Measurements from ENCODE around the gene MBD3L1.

MBD3L1 gene

DNA sequence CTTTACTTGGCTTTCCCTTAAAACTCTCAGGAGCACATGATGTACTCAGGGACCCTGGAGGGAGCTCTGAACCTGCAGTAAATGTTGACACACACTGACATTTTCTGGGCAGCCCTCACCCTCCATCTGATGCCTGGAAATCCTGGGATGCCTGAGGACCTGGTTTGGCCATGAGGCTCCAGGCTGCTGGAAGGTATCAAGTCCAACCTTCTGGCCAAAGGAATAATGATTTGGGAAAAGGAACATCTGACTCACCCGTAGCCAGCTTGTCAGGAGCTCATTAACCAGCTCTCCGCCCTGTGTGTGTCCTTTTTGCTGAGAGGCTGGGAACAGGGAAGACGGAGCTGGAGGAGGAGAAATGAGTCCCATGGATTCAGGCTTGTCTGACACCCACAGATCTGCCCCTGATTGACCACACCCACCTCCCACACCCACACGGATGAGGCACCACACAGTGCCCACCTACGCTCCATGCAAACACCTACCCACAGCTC is 10.4 kb upstream of the MBD3L1 start:
- Histone ChIP-seq H3K4me1 (ENCODE audit: control insufficient read depth, insufficient read depth, low read depth, low read length) (no peaks in the 10 kb centered on the region), H4K8ac (ENCODE audit: low read length) (no peak overlapping the region), H3K9ac (ENCODE audit: low read length) (no peak overlapping the region), H3K79me1 (replicated peaks; ENCODE audit: low read length, poor library complexity, severe bottlenecking) (peaks cover 11% of the 10 kb centered on the region), H2AK5ac (ENCODE audit: low read length, severe bottlenecking) (no peak overlapping the region), H3K4ac (ENCODE audit: low read depth in 1 of 2, low read length in 2 of 2) (no peak overlapping the region), H3K4me2 (ENCODE audit: low read length, poor library complexity, severe bottlenecking) (no peak overlapping the region), H2BK12ac (ENCODE audit: low read length in 2 of 2) (no peak overlapping the region), H2AFZ (ENCODE audit: low read depth, low read length) (no peak overlapping the region), H3K14ac (ENCODE audit: low read length in 2 of 2) (no peak overlapping the region), H3K18ac (ENCODE audit: low read depth in 1 of 2, low read length in 2 of 2) (no peak overlapping the region), H3K4me3 (ENCODE audit: insufficient read depth in 1 of 2, low read depth in 1 of 2, low read length in 2 of 2) (no peak overlapping the region), H2BK15ac (ENCODE audit: low read depth, poor library complexity, severe bottlenecking) (no peak overlapping the region), H2BK120ac (ENCODE audit: low read depth, low read length) (no peak overlapping the region), H3K27me3 (ENCODE audit: control insufficient read depth in 1 of 2, insufficient read depth in 1 of 2, low read length in 2 of 2) (no peaks in the 10 kb centered on the region), H3K36me3 (ENCODE audit: control insufficient read depth in 1 of 2, insufficient read depth in 2 of 2, low read depth in 1 of 2, low read length in 2 of 2) (peaks cover 72 to 98% of the 10 kb centered on the region in 2 experiments), H2BK5ac (ENCODE audit: low read depth, low read length, poor library complexity, severe bottlenecking) (no peak overlapping the region), H3K27ac (ENCODE audit: low read length, poor library complexity, severe bottlenecking) (no peak overlapping the region), H4K91ac (ENCODE audit: low read length) (no peak overlapping the region), H3K9me3 (ENCODE audit: control insufficient read depth, low read length) (peaks cover 76% of the 10 kb centered on the region), H3K23ac (ENCODE audit: low read length in 2 of 2) (no peak overlapping the region)
- no peak for DNase-seq
- 93% methylated on average over 5 of the region's 5 CpGs for WGBS

- Histone ChIP-seq H3K14ac (ENCODE audit: low read length in 2 of 2) (no peak overlapping the region), H3K4ac (ENCODE audit: low read depth in 1 of 2, low read length in 2 of 2) (no peak overlapping the region), H2AFZ (ENCODE audit: low read depth, low read length) (no peak overlapping the region), H3K79me1 (replicated peaks; ENCODE audit: low read length, poor library complexity, severe bottlenecking) (peaks cover 14% of the 10 kb centered on the region), H3K4me1 (ENCODE audit: control insufficient read depth, insufficient read depth, low read depth, low read length) (peaks cover under 1% of the 10 kb centered on the region), H3K36me3 (ENCODE audit: control insufficient read depth in 1 of 2, insufficient read depth in 2 of 2, low read depth in 1 of 2, low read length in 2 of 2) (peaks cover 52 to 87% of the 10 kb centered on the region in 2 experiments), H3K27ac (ENCODE audit: low read length, poor library complexity, severe bottlenecking) (no peak overlapping the region), H3K4me2 (ENCODE audit: low read length, poor library complexity, severe bottlenecking) (no peak overlapping the region), H2BK120ac (ENCODE audit: low read depth, low read length) (no peak overlapping the region), H2BK15ac (ENCODE audit: low read depth, poor library complexity, severe bottlenecking) (no peak overlapping the region), H3K9ac (ENCODE audit: low read length) (no peak overlapping the region), H2BK12ac (ENCODE audit: low read length in 2 of 2) (no peak overlapping the region), H2BK5ac (ENCODE audit: low read depth, low read length, poor library complexity, severe bottlenecking) (no peak overlapping the region), H3K4me3 (ENCODE audit: insufficient read depth in 1 of 2, low read depth in 1 of 2, low read length in 2 of 2) (no peak overlapping the region), H2AK5ac (ENCODE audit: low read length, severe bottlenecking) (no peak overlapping the region), H3K18ac (ENCODE audit: low read depth in 1 of 2, low read length in 2 of 2) (no peak overlapping the region), H3K27me3 (ENCODE audit: control insufficient read depth in 1 of 2, insufficient read depth in 1 of 2, low read length in 2 of 2) (no peaks in the 10 kb centered on the region), H4K91ac (ENCODE audit: low read length) (no peak overlapping the region), H3K23ac (ENCODE audit: low read length in 2 of 2) (no peak overlapping the region), H4K8ac (ENCODE audit: low read length) (no peak overlapping the region), H3K9me3 (ENCODE audit: control insufficient read depth, low read length) (peaks cover 33% of the 10 kb centered on the region)
- 93% methylated on average over 5 of the region's 5 CpGs for WGBS
- no peak for DNase-seq
These were observed 5.8 kb upstream of the MBD3L1 start for GRCh38 chr19:8826371-8826770.

- Histone ChIP-seq H4K91ac (ENCODE audit: low read length) (no peak overlapping the region), H3K18ac (ENCODE audit: low read depth in 1 of 2, low read length in 2 of 2) (no peak overlapping the region), H2BK15ac (ENCODE audit: low read depth, poor library complexity, severe bottlenecking) (no peak overlapping the region), H3K9ac (ENCODE audit: low read length) (no peak overlapping the region), H2BK12ac (ENCODE audit: low read length in 2 of 2) (no peak overlapping the region), H3K27me3 (ENCODE audit: control insufficient read depth in 1 of 2, insufficient read depth in 1 of 2, low read length in 2 of 2) (no peaks in the 10 kb centered on the region), H2AK5ac (ENCODE audit: low read length, severe bottlenecking) (no peak overlapping the region), H3K4me2 (ENCODE audit: low read length, poor library complexity, severe bottlenecking) (no peak overlapping the region), H3K4ac (ENCODE audit: low read depth in 1 of 2, low read length in 2 of 2) (no peak overlapping the region), H2AFZ (ENCODE audit: low read depth, low read length) (no peak overlapping the region), H3K9me3 (ENCODE audit: control insufficient read depth, low read length) (peaks cover 25% of the 10 kb centered on the region), H3K23ac (ENCODE audit: low read length in 2 of 2) (no peak overlapping the region), H3K36me3 (ENCODE audit: control insufficient read depth in 1 of 2, insufficient read depth in 2 of 2, low read depth in 1 of 2, low read length in 2 of 2) (peaks cover 43 to 77% of the 10 kb centered on the region in 2 experiments), H3K4me3 (ENCODE audit: insufficient read depth in 1 of 2, low read depth in 1 of 2, low read length in 2 of 2) (no peak overlapping the region), H3K4me1 (ENCODE audit: control insufficient read depth, insufficient read depth, low read depth, low read length) (peaks cover 1% of the 10 kb centered on the region), H2BK120ac (ENCODE audit: low read depth, low read length) (no peak overlapping the region), H4K8ac (ENCODE audit: low read length) (no peak overlapping the region), H2BK5ac (ENCODE audit: low read depth, low read length, poor library complexity, severe bottlenecking) (no peak overlapping the region), H3K14ac (ENCODE audit: low read length in 2 of 2) (no peak overlapping the region), H3K79me1 (replicated peaks; ENCODE audit: low read length, poor library complexity, severe bottlenecking) (peaks cover 17% of the 10 kb centered on the region), H3K27ac (ENCODE audit: low read length, poor library complexity, severe bottlenecking) (no peak overlapping the region)
- DNase-seq = no peak
These were observed 4.9 kb upstream of the MBD3L1 start for GRCh38 chr19:8827277-8827676.

- Histone ChIP-seq H3K23ac (ENCODE audit: low read length in 2 of 2) (no peak overlapping the region), H3K9me3 (ENCODE audit: control insufficient read depth, low read length) (peaks cover 2% of the 10 kb centered on the region), H3K18ac (ENCODE audit: low read depth in 1 of 2, low read length in 2 of 2) (no peak overlapping the region), H3K4me3 (ENCODE audit: insufficient read depth in 1 of 2, low read depth in 1 of 2, low read length in 2 of 2) (peak overlapping the region in 1 of 2 experiments; percentile 93), H3K9ac (ENCODE audit: low read length) (peak overlapping the region; percentile 97), H3K4ac (ENCODE audit: low read depth in 1 of 2, low read length in 2 of 2) (no peak overlapping the region), H2BK15ac (ENCODE audit: low read depth, poor library complexity, severe bottlenecking) (no peak overlapping the region), H3K4me1 (ENCODE audit: control insufficient read depth, insufficient read depth, low read depth, low read length) (peaks cover 1% of the 10 kb centered on the region), H3K79me1 (replicated peaks; ENCODE audit: low read length, poor library complexity, severe bottlenecking) (peaks cover 9% of the 10 kb centered on the region), H4K91ac (ENCODE audit: low read length) (no peak overlapping the region), H3K27me3 (ENCODE audit: control insufficient read depth in 1 of 2, insufficient read depth in 1 of 2, low read length in 2 of 2) (no peaks in the 10 kb centered on the region), H2BK5ac (ENCODE audit: low read depth, low read length, poor library complexity, severe bottlenecking) (no peak overlapping the region), H2AFZ (ENCODE audit: low read depth, low read length) (no peak overlapping the region), H2BK12ac (ENCODE audit: low read length in 2 of 2) (no peak overlapping the region), H3K14ac (ENCODE audit: low read length in 2 of 2) (no peak overlapping the region), H3K4me2 (ENCODE audit: low read length, poor library complexity, severe bottlenecking) (peak overlapping the region; percentile 83), H3K36me3 (ENCODE audit: control insufficient read depth in 1 of 2, insufficient read depth in 2 of 2, low read depth in 1 of 2, low read length in 2 of 2) (peaks cover 12 to 39% of the 10 kb centered on the region in 2 experiments), H3K27ac (ENCODE audit: low read length, poor library complexity, severe bottlenecking) (no peak overlapping the region), H2AK5ac (ENCODE audit: low read length, severe bottlenecking) (peak overlapping the region; percentile 62), H2BK120ac (ENCODE audit: low read depth, low read length) (no peak overlapping the region), H4K8ac (ENCODE audit: low read length) (no peak overlapping the region)
- 78% methylated on average over 5 of the region's 6 CpGs for WGBS
- DNase-seq = no peak
These were observed 804 bp upstream of the MBD3L1 start for GRCh38 chr19:8831373-8831772.
